C4-2B (cell line): ENCODE measurements around the gene AGK.

Experiments used
- H3K27ac ChIP-seq: fragments of 450-650 bp; 2 replicates; pipeline ENCODE4 v1.5.1; 2017
- CTCF ChIP-seq: fragments of 450-650 bp; conservative IDR thresholded peaks from 2 replicates; pipeline ENCODE4 v1.5.1; 2017; ENCODE audit warnings: mild to moderate bottlenecking
- ZFX ChIP-seq: fragments of 450-650 bp; IDR thresholded peaks from 2 replicates; pipeline ENCODE4 v1.6.1; 2017

The AGK gene

GRCh38 chr7:141664450-141664849, 113.2 kb downstream of the AGK start:
- TF ChIP-seq ZFX (no peak), CTCF (no peak)
- H3K27ac ChIP-seq = no peak overlapping the region; the same call in 1 of the 2 replicates

GRCh38 chr7:141665208-141666035, 114.2 kb downstream of the AGK start:
- H3K27ac ChIP-seq = no peak overlapping the region
- no peak for TF ChIP-seq ZFX
- TF ChIP-seq CTCF = no peak

GRCh38 chr7:141666071-141666470, 114.9 kb downstream of the AGK start:
- TF ChIP-seq ZFX = no peak
- no peak for TF ChIP-seq CTCF
- H3K27ac ChIP-seq = no peak overlapping the region

- TF ChIP-seq ZFX = no peak
- no peak for TF ChIP-seq CTCF
Measured at GRCh38 chr7:141668853-141669252, 117.6 kb downstream of the AGK start.

GRCh38 chr7:141671705-141672496, 120.7 kb downstream of the AGK start:
- no peak overlapping the region for H3K27ac ChIP-seq

More at GRCh38 chr7:141668853-141669252, 117.6 kb downstream of the AGK start:
- no peak overlapping the region for H3K27ac ChIP-seq

GRCh38 chr7:141673346-141673745, 122.1 kb downstream of the AGK start:
- TF ChIP-seq ZFX (no peak), CTCF (no peak)
- H3K27ac ChIP-seq = no peak overlapping the region

More at GRCh38 chr7:141671705-141672496, 120.7 kb downstream of the AGK start:
- TF ChIP-seq ZFX (no peak), CTCF (no peak)

GRCh38 chr7:141674171-141674671, 123.0 kb downstream of the AGK start:
- H3K27ac ChIP-seq = no peak overlapping the region
- TF ChIP-seq ZFX (no peak), CTCF (no peak)
